ENCODE results near the gene PLOD3. TPM values are rescaled to one million over a fixed set of nuclear protein-coding genes. Genes with fewer than 3 reads are reported as not detected.

The PLOD3 gene
- total and polyA plus RNA-seq, 2 of the 8 experiments (the other 6 are each of a cell fraction or from before 2014, with no cell fraction given) = 28.4 to 47.2 TPM

DNA sequence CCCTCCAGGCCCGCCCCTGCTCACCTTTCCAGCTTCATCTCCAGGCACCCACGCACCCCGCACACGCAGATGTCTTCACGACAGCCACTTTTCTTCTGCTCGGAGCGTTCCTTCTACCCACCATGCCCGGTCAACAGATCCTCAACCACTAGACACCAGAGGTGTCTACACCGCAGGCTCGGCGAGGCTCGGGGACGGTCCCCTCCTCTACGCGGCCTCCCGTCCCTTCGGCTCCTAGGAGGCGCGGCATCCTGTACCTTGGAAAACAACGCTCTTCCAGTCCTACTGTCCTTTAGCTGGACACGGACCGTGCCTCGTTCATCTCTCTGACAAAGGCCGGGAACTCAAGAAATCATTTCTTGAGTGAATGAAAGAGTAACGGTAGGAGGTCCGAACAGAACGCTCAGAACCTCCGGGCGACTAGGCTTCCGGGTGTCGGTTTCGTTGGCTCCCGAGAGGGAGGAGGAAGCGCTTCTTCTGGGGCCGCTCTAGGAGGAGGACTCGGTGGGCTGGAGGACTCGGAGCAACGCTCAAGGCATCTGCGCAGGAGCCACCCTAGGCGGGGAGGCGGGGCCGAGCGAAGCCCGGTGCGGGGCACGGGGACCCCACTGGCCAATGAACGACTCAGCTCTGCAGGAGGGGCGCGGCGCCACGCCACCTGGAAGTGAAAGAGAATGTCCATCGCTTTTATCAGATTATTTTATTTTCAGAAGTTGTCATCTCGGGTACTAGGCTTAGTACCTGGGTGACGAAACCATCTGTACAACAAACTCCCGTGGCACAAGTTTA, 34.7 kb upstream of the PLOD3 start:
- Histone ChIP-seq H3K56ac (replicated peaks; ENCODE audit: insufficient read length, low read depth, low read length) (no peak overlapping the region), H2BK20ac (ENCODE audit: low read length) (no peak overlapping the region), H3K23me2 (ENCODE audit: low read depth, low read length) (peaks cover 7% of the 10 kb centered on the region; the same call in 1 of the 2 replicates), H3K4me2 (ENCODE audit: insufficient read depth in 1 of 2, low read depth in 2 of 2, low read length in 2 of 2) (peak overlapping the region; percentile 31 to 85), H3K36me3 (ENCODE audit: control insufficient read depth in 2 of 4, insufficient read depth in 4 of 4, low read length in 3 of 4) (peaks cover 0 to 3% (median 1%) of the 10 kb centered on the region in 4 experiments; a peak in 1 of 8 replicates), H2BK120ac (replicated peaks; ENCODE audit: low read depth, low read length) (no peak overlapping the region), H3K18ac (ENCODE audit: extremely low read depth, low read length) (peak overlapping the region; percentile 84; the same call in 1 of the 2 replicates), H2BK12ac (ENCODE audit: low read depth, low read length) (peak overlapping the region; percentile 11; the same call in 1 of the 2 replicates), H3K27me3 (replicated peaks in 1 of 4; ENCODE audit: control insufficient read depth in 3 of 4, extremely low read depth in 1 of 4, insufficient read depth in 3 of 4, low read length in 3 of 4) (no peaks in the 10 kb centered on the region), H3K9me3 (ENCODE audit: insufficient read depth in 2 of 2, low read depth in 1 of 2, low read length in 1 of 2) (no peaks in the 10 kb centered on the region), H4K5ac (ENCODE audit: insufficient read length, low read depth, low read length) (peak overlapping the region; percentile 73), H3K79me2 (ENCODE audit: control insufficient read depth in 1 of 2, insufficient read depth in 2 of 2, low read length in 2 of 2) (peaks cover 0 to 36% of the 10 kb centered on the region in 2 experiments; a peak in 3 of 4 replicates), H4K20me1 (replicated peaks in 1 of 2; ENCODE audit: control insufficient read depth in 1 of 2, insufficient read depth in 2 of 2, low read length in 2 of 2) (peaks cover 0 to 3% of the 10 kb centered on the region in 2 experiments), H3K9ac (replicated peaks in 1 of 4; ENCODE audit: extremely low read depth in 1 of 4, low read depth in 3 of 4, low read length in 3 of 4) (peak overlapping the region in 3 of 4 experiments; percentile 74 to 86 (median 80); a peak in 6 of 7 replicates), H4K91ac (replicated peaks; ENCODE audit: insufficient read length, low read length) (peak overlapping the region; percentile 85), H3K23ac (ENCODE audit: insufficient read length) (no peak overlapping the region), H3K14ac (ENCODE audit: insufficient read length) (no peak overlapping the region), H3K27ac (ENCODE audit: low read depth, low read length) (0 out of 2 replicates have a peak overlapping the region, but pooled peaks have one; percentile 65), H4K8ac (ENCODE audit: extremely low read depth, insufficient read depth, low read length) (0 out of 2 replicates have a peak overlapping the region, but pooled peaks have one; percentile 22), H2BK15ac (ENCODE audit: low read length) (peak overlapping the region; percentile 74; the same call in 1 of the 2 replicates), H3K79me1 (ENCODE audit: low read depth, low read length) (peaks cover 7% of the 10 kb centered on the region; the same call in 1 of the 2 replicates), H2BK5ac (ENCODE audit: low read depth, low read length) (peak overlapping the region; percentile 73; the same call in 1 of the 2 replicates), H2AK5ac (ENCODE audit: low read depth, low read length) (no peak overlapping the region), H3K4me1 (replicated peaks in 1 of 4; ENCODE audit: control insufficient read depth in 3 of 4, insufficient read depth in 4 of 4, low read length in 3 of 4) (no peaks in the 10 kb centered on the region), H3K4me3 (ENCODE audit: extremely low read depth in 1 of 4, insufficient read depth in 2 of 4, low read depth in 3 of 4, low read length in 4 of 4) (peak overlapping the region; percentile 86 to 98 (median 92)), H2AFZ (ENCODE audit: low read length) (peak overlapping the region; percentile 82), H3K4ac (replicated peaks; ENCODE audit: insufficient read length, low read depth, low read length) (no peak overlapping the region)
- DNase-seq (ENCODE audit: low read depth in 1 of 2, low spot score in 2 of 2) (peak; percentile 94 to 99), FAIRE-seq (no peak)
- WGBS, 2 experiments (ENCODE audit: extremely low coverage in 1 of 2, insufficient coverage in 1 of 2, insufficient read length in 1 of 2, insufficient replicate concordance in 2 of 2, low coverage in 1 of 2, low lambda C conversion rate in 2 of 2, missing lambda C conversion rate in 1 of 2) = 2% methylated on average over 48 of the region's 55 CpGs; no CpG with 5 or more reads in 1 of the 2 experiments
- ChIA-PET CTCF (ENCODE audit: partially characterized antibody) (interaction anchor here (0.6 to 5.4 kb wide), 7 partner anchors 8 to 105 kb away, joined by 3 to 45 read pairs (median 3); partner anchors contain the start of gene CLDN15), POLR2A (ENCODE audit: partially characterized antibody) (interaction anchor here (0.8 to 2.1 kb wide), 10 partner anchors 10 to 78 kb away, joined by 3 to 10 read pairs (median 6); partner anchors contain the start of genes CLDN15 and ZNHIT1)
- no peak for TF ChIP-seq KDM1A (IDR thresholded peaks at IDR 0.05; ENCODE audit: borderline replicate concordance, low read length)
- no peak for TF ChIP-seq SUZ12 (IDR thresholded peaks at IDR 0.05; ENCODE audit: low read length)
- TF ChIP-seq RXRA (IDR thresholded peaks at IDR 0.05; ENCODE audit: insufficient read depth, low read depth, low read length) = no peak
- TF ChIP-seq POLR2AphosphoS5 (IDR thresholded peaks at IDR 0.05; ENCODE audit: low read depth, low read length) = no peak
- no peak for TF ChIP-seq CBX8 (IDR thresholded peaks at IDR 0.05; ENCODE audit: borderline replicate concordance, low read depth, low read length)
- TF ChIP-seq POLR2A (IDR thresholded peaks at IDR 0.05; ENCODE audit: control extremely low read depth in 1 of 2, low read depth in 2 of 2, low read length in 2 of 2) = peak in 1 of 2 experiments; percentile 72; a peak in 2 of 3 replicates
- TF ChIP-seq EGR1 (IDR thresholded peaks at IDR 0.05; ENCODE audit: borderline replicate concordance, low read depth, low read length) = peak; percentile 88
- TF ChIP-seq RAD21 (IDR thresholded peaks at IDR 0.05 in 1 of 2, conservative IDR thresholded peaks at IDR 0.05 in 1 of 2; ENCODE audit: low read depth in 2 of 2, low read length in 2 of 2) = no peak
- no peak for TF ChIP-seq HDAC2 (IDR thresholded peaks at IDR 0.05; ENCODE audit: borderline replicate concordance in 1 of 2, low read depth in 2 of 2, low read length in 2 of 2)
- 0 out of 2 replicates have a peak, but pooled peaks have one; percentile 21 for TF ChIP-seq SP1 (IDR thresholded peaks at IDR 0.05; ENCODE audit: low read depth, low read length)
